ENCODE results near the gene PSIP1.

The PSIP1 gene

DNA sequence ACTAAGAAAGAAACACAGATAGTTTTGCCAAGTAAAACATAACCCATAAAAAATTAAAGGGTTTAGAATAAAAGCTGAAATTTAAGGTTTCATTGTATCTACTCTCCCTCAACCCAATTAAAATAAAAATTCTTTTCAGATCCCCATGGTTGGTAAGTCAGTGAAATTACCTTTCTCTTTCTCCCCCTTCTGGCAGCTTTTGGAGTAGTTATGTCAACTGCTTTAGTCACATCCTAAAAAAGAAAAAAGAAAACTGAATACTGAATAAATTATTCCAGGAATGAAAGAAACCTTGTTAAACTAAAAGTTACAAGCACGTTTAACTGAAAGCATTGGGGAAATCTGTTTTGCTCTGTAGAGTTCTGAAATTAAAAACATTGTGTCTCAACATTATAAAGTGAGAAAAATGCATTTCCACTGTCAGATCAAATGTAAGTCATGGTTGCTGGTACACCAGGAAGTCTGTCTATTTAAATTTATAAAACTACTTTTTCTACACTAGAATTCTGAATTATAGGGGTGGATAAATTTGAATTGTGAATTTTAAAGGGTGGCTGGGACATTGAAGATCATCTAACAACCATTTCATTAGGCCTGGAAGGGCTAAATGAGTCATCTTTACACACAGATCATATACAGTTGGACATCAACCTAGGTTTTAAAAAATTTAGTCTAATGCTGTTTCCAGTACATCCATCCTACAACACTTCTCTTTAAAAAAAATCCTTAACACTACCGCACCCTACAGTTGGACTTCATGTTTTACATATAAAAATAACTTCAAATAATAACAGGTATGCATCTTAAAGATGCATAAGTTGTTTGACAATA, 24.7 kb downstream of the PSIP1 start:
- Histone ChIP-seq H3K36me3 (ENCODE audit: control insufficient read depth, insufficient read depth, low read length) (no peaks in the 10 kb centered on the region), H3K27me3 (ENCODE audit: insufficient read depth, low read length, poor library complexity) (no peaks in the 10 kb centered on the region)

GRCh38 chr9:15484802-15485201, 26.0 kb downstream of the PSIP1 start:
- Histone ChIP-seq H3K27me3 (ENCODE audit: insufficient read depth, low read length, poor library complexity) (no peaks in the 10 kb centered on the region), H3K56ac (ENCODE audit: low read length) (no peak overlapping the region), H2AK5ac (ENCODE audit: low read length) (no peak overlapping the region), H4K5ac (ENCODE audit: low read length) (no peak overlapping the region), H3K79me1 (ENCODE audit: low read length) (no peaks in the 10 kb centered on the region), H3K36me3 (ENCODE audit: control insufficient read depth, insufficient read depth, low read length) (no peaks in the 10 kb centered on the region), H3K4me1 (ENCODE audit: control insufficient read depth, low read depth, low read length) (no peaks in the 10 kb centered on the region), H3K9ac (ENCODE audit: low read length) (no peak overlapping the region), H3K4me2 (ENCODE audit: low read length) (no peak overlapping the region), H3K79me2 (ENCODE audit: control insufficient read depth, insufficient read depth, low read length) (no peaks in the 10 kb centered on the region), H4K8ac (ENCODE audit: low read depth, low read length) (no peak overlapping the region), H2BK120ac (ENCODE audit: low read depth, low read length) (no peak overlapping the region), H3K23ac (ENCODE audit: low read length) (no peak overlapping the region), H3K27ac (ENCODE audit: low read depth, low read length) (no peak overlapping the region), H3K4ac (ENCODE audit: low read depth, low read length) (no peak overlapping the region), H2BK5ac (ENCODE audit: low read length) (no peak overlapping the region), H2BK15ac (replicated peaks; ENCODE audit: low read depth) (no peak overlapping the region), H3K4me3 (ENCODE audit: low read length) (no peak overlapping the region), H3K18ac (ENCODE audit: low read length) (no peak overlapping the region)
- WGBS (ENCODE audit: extremely low coverage, insufficient coverage, low lambda C conversion rate) = no CpG with 5 or more reads among the region's 6 CpGs
- DNase-seq = no peak

More for the DNA sequence above, 24.7 kb downstream of the PSIP1 start:
- Histone ChIP-seq H3K23ac (ENCODE audit: low read length) (no peak overlapping the region), H3K9ac (ENCODE audit: low read length) (no peak overlapping the region), H4K5ac (ENCODE audit: low read length) (no peak overlapping the region), H2BK5ac (ENCODE audit: low read length) (no peak overlapping the region), H3K79me1 (ENCODE audit: low read length) (peaks cover under 1% of the 10 kb centered on the region), H3K4ac (ENCODE audit: low read depth, low read length) (no peak overlapping the region), H4K8ac (ENCODE audit: low read depth, low read length) (no peak overlapping the region), H3K4me1 (ENCODE audit: control insufficient read depth, low read depth, low read length) (no peaks in the 10 kb centered on the region), H3K79me2 (ENCODE audit: control insufficient read depth, insufficient read depth, low read length) (peaks cover 2% of the 10 kb centered on the region), H2BK120ac (ENCODE audit: low read depth, low read length) (no peak overlapping the region), H3K56ac (ENCODE audit: low read length) (no peak overlapping the region), H3K27ac (ENCODE audit: low read depth, low read length) (no peak overlapping the region), H3K4me2 (ENCODE audit: low read length) (no peak overlapping the region), H2BK15ac (replicated peaks; ENCODE audit: low read depth) (no peak overlapping the region), H3K18ac (ENCODE audit: low read length) (no peak overlapping the region), H3K4me3 (ENCODE audit: low read length) (no peak overlapping the region), H2AK5ac (ENCODE audit: low read length) (no peak overlapping the region)
- 100% methylated on average over 1 of the region's 2 CpGs for WGBS (ENCODE audit: extremely low coverage, insufficient coverage, low lambda C conversion rate)
- DNase-seq = peak; percentile 31

- Histone ChIP-seq H3K4me3 (ENCODE audit: low read length) (no peak overlapping the region), H3K56ac (ENCODE audit: low read length) (no peak overlapping the region), H3K23ac (ENCODE audit: low read length) (no peak overlapping the region), H3K4me2 (ENCODE audit: low read length) (no peak overlapping the region), H3K27ac (ENCODE audit: low read depth, low read length) (no peak overlapping the region), H3K18ac (ENCODE audit: low read length) (no peak overlapping the region), H2AK5ac (ENCODE audit: low read length) (no peak overlapping the region), H3K27me3 (ENCODE audit: insufficient read depth, low read length, poor library complexity) (no peaks in the 10 kb centered on the region), H2BK15ac (replicated peaks; ENCODE audit: low read depth) (no peak overlapping the region), H3K4ac (ENCODE audit: low read depth, low read length) (no peak overlapping the region), H3K79me1 (ENCODE audit: low read length) (no peaks in the 10 kb centered on the region), H3K36me3 (ENCODE audit: control insufficient read depth, insufficient read depth, low read length) (no peaks in the 10 kb centered on the region), H3K9ac (ENCODE audit: low read length) (no peak overlapping the region), H4K5ac (ENCODE audit: low read length) (no peak overlapping the region), H2BK5ac (ENCODE audit: low read length) (no peak overlapping the region), H3K79me2 (ENCODE audit: control insufficient read depth, insufficient read depth, low read length) (no peaks in the 10 kb centered on the region), H4K8ac (ENCODE audit: low read depth, low read length) (no peak overlapping the region), H3K4me1 (ENCODE audit: control insufficient read depth, low read depth, low read length) (no peaks in the 10 kb centered on the region), H2BK120ac (ENCODE audit: low read depth, low read length) (no peak overlapping the region)
- DNase-seq = no peak
- no CpG with 5 or more reads among the region's 1 CpG for WGBS (ENCODE audit: extremely low coverage, insufficient coverage, low lambda C conversion rate)
Measured at GRCh38 chr9:15482146-15482545, 28.6 kb downstream of the PSIP1 start.

GRCh38 chr9:15480028-15480427, 30.7 kb downstream of the PSIP1 start:
- Histone ChIP-seq H3K23ac (ENCODE audit: low read length) (no peak overlapping the region), H2BK15ac (replicated peaks; ENCODE audit: low read depth) (no peak overlapping the region), H3K4ac (ENCODE audit: low read depth, low read length) (no peak overlapping the region), H2BK120ac (ENCODE audit: low read depth, low read length) (no peak overlapping the region), H3K4me2 (ENCODE audit: low read length) (no peak overlapping the region), H3K27me3 (ENCODE audit: insufficient read depth, low read length, poor library complexity) (no peaks in the 10 kb centered on the region), H3K36me3 (ENCODE audit: control insufficient read depth, insufficient read depth, low read length) (peaks cover 2% of the 10 kb centered on the region), H3K27ac (ENCODE audit: low read depth, low read length) (no peak overlapping the region), H4K8ac (ENCODE audit: low read depth, low read length) (no peak overlapping the region), H2AK5ac (ENCODE audit: low read length) (no peak overlapping the region), H3K56ac (ENCODE audit: low read length) (no peak overlapping the region), H3K79me1 (ENCODE audit: low read length) (no peaks in the 10 kb centered on the region), H3K4me1 (ENCODE audit: control insufficient read depth, low read depth, low read length) (no peaks in the 10 kb centered on the region), H3K18ac (ENCODE audit: low read length) (no peak overlapping the region), H2BK5ac (ENCODE audit: low read length) (no peak overlapping the region), H4K5ac (ENCODE audit: low read length) (no peak overlapping the region), H3K9ac (ENCODE audit: low read length) (no peak overlapping the region), H3K79me2 (ENCODE audit: control insufficient read depth, insufficient read depth, low read length) (no peaks in the 10 kb centered on the region), H3K4me3 (ENCODE audit: low read length) (no peak overlapping the region)
- DNase-seq = no peak
- WGBS (ENCODE audit: extremely low coverage, insufficient coverage, low lambda C conversion rate) = no CpG with 5 or more reads among the region's 1 CpG

DNA sequence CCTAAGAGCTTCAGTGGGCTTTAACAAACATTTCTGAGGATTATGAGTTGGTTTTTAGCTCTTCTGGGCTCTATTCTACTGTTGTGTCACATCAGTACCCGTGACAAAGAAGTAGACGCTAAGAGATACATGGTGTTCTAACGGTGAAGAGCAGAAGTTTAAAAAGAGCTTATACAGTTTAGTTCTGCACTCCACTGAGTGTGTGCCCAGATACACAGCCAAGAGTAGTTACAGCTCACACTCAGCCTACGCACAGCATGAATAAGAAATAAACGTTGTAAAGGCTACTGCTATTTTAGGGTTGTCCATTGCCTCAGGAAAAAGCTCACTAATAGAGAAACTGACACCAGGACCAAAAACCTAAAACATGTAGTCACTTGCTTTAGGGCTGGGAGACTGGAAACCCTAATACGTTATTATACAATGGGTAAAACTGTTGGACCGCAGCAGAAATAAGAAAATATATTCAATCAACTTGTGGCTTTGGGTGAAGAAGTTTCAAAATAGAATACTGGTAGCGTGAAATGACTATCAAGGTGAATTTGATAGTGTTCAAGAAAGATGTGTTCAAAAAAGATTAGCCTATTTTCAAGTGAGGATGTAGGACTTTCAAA, 34.7 kb downstream of the PSIP1 start:
- Histone ChIP-seq H4K5ac (ENCODE audit: low read length) (no peak overlapping the region), H3K9ac (ENCODE audit: low read length) (no peak overlapping the region), H3K36me3 (ENCODE audit: control insufficient read depth, insufficient read depth, low read length) (peaks cover 2% of the 10 kb centered on the region), H4K8ac (ENCODE audit: low read depth, low read length) (peak overlapping the region; percentile 89), H3K27me3 (ENCODE audit: insufficient read depth, low read length, poor library complexity) (no peaks in the 10 kb centered on the region), H3K4me2 (ENCODE audit: low read length) (no peak overlapping the region), H3K56ac (ENCODE audit: low read length) (no peak overlapping the region), H2BK120ac (ENCODE audit: low read depth, low read length) (no peak overlapping the region), H2BK15ac (replicated peaks; ENCODE audit: low read depth) (no peak overlapping the region), H3K79me2 (ENCODE audit: control insufficient read depth, insufficient read depth, low read length) (no peaks in the 10 kb centered on the region), H3K18ac (ENCODE audit: low read length) (no peak overlapping the region), H3K4me1 (ENCODE audit: control insufficient read depth, low read depth, low read length) (no peaks in the 10 kb centered on the region), H3K27ac (ENCODE audit: low read depth, low read length) (no peak overlapping the region), H3K4me3 (ENCODE audit: low read length) (no peak overlapping the region), H3K23ac (ENCODE audit: low read length) (no peak overlapping the region), H3K79me1 (ENCODE audit: low read length) (no peaks in the 10 kb centered on the region), H3K4ac (ENCODE audit: low read depth, low read length) (no peak overlapping the region), H2BK5ac (ENCODE audit: low read length) (no peak overlapping the region), H2AK5ac (ENCODE audit: low read length) (no peak overlapping the region)
- no peak for DNase-seq
- no CpG with 5 or more reads among the region's 8 CpGs for WGBS (ENCODE audit: extremely low coverage, insufficient coverage, low lambda C conversion rate)

Data from mesendoderm (in vitro differentiated cells).